HG03565 (cell line): ENCODE measurements around the gene XYLT1.

Experiments used
- ATAC-seq: cut with Tn5 transposase; IDR thresholded peaks from one replicate; pipeline ENCODE4 v1.9.1; 2021; ENCODE audit warnings: mild to moderate bottlenecking, moderate library complexity; ENCODE audit not compliant: unreplicated experiment

XYLT1 gene

DNA sequence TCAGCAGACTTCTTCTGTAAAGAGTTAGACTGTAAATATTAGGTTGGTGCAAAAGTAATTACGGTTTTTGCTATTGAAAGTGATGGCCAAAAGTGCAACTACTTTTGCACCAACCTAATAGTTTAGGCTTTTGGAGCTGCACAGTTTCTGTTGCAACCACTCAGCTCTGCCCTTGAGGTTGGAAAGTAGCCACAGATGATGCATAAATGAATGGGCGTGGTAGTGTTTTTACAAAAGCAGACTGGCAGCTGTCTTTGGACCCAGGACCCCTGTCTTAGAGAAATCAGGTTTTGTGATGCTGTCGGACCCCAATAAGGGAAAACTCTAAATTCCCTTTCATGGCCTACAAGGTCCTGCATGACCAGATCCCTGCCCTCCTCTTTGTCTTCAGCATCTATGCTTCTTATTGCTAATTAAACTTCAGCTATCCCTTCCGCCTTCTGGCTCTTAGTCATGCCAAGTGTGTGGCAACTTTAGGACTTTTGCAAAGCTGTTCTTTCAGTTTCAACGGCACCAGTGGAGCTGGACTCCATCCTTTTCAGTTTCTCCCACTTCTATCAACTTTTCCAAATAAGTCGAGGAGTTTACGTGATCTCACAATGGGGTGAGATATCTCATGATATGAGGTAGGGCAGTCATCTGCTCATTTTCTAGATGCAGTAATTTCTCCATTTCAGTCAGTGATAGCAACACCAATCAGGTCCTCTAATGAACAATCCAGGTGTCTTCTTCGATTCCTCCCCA, 232.3 kb downstream of the XYLT1 start:
- no peak for ATAC-seq

- no peak for ATAC-seq
Measured at GRCh38 chr16:17237350-17237944, 233.3 kb downstream of the XYLT1 start.

- ATAC-seq: no peak
Measured at GRCh38 chr16:17235147-17235815, 235.5 kb downstream of the XYLT1 start.

DNA sequence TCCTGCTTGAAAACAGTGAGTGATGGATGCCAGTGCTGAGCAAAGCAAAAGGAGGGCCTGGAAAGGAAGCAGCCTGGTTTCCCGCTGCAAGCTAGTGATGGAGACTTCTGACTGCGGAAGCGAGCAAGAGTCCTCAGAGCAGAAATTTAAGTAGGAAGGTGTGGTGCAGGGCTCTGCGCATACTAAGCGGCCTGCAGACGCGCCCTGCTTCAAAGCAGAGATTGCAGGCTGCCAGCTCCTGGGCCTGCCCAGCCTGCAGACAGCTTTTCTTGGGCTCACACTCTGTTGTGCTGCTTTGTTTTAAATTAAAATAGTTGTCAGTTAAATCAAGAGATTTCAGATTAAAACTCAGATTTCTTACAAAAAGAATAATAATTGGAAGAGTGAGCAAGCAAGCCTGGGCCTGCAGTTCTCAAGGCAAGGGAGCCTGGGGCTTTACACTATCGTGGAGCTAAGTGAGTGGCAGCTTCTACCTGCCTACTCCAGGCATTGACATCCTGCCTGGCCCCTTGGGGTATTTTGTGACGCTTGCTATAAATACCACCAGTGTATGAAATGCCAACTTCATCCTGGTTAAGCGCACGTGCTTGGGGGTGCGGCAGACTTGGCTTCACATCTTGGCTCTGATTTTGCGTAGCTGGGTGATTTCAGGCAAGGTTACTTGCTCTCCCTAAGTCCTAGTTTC, 237.3 kb downstream of the XYLT1 start:
- ATAC-seq: no peak

DNA sequence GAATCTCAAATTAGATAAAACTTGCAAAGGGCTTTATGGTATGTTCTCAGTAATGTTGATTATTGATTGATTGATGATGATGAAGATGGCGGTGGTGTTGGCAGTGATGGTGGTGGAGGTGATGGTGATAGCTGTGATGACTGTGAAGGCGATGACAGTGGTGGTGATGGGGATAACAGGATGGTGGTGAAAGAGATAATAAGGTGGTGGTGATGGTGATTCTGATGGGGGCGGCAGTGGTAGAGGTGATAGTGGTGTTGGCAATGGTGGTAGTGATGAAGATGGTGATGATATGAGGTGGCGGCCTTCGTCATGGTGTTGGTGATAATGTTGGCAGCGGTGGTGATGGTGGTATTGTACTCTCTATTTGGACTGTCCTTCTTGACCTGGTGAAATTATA, 238.3 kb downstream of the XYLT1 start:
- ATAC-seq: no peak

GRCh38 chr16:17231972-17232371, 238.8 kb downstream of the XYLT1 start:
- ATAC-seq: no peak

DNA sequence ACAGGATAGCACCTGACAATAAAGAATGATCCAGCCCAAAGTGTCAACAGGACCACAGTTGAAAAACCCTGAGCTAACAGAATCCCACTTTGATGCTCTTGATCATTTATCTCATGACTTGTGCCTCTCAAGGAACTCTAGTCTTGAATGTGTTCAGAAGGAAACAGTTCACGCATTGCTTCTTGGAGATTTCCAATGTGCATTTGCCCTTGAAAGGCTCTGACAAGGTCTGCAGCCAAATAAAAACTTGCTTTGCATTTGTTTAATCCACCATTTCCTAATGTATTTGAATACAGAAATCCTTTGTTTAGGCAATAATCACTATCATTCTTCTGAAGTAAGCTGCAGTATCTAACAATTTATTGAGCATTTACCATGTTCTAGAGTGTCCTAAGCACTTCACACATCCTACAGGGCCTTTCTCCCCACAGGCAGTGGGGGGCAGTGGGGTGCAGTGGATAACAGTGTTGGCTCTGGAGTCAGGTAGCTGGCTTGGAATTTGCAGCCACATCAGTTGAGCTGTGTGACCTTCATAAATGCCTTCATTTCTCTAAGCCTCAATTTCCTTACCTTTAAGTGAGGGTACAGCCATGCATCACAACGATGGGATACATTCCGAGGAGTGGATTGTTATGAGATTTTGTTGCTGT, 239.7 kb downstream of the XYLT1 start:
- ATAC-seq: no peak

DNA sequence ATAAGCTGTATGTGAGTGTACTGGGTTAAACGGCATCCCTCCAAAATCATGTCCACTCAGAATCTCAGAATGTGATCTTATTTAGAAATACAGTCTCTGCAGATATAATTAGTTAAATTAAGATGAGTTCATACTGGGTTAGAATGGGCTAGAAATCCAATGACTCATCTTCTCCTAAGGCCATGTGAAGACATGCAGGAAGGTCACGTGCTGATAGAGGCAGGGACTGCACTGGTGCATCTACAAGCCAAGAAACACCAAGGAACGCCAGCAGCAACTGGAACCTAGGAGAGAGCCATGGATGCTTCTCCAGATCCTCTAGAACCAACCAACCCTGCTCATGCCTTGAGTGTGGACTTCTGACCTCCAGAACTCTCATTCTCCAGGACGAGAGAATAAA, 241.0 kb downstream of the XYLT1 start:
- ATAC-seq: no peak

DNA sequence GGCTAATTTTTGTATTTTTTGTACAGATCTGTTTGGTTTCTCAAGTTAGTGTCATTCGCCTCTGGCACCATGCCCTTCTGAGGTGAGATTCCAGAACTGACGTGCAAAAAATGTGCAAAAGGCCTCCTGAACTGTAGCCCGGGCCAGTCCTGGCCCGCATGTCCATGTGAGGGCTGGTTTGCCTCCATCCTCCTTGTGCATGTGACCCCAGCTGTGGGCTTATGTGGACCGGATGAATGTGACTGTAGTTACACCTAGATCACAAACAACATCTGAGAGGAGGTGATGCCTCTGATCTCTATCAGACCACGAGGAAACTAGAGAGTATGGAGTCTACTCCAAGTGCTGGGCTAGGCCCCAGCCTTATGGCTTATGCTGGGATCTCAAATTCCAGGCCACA, 241.6 kb downstream of the XYLT1 start:
- no peak for ATAC-seq

GRCh38 chr16:17228708-17229055, 242.1 kb downstream of the XYLT1 start:
- ATAC-seq: no peak

DNA sequence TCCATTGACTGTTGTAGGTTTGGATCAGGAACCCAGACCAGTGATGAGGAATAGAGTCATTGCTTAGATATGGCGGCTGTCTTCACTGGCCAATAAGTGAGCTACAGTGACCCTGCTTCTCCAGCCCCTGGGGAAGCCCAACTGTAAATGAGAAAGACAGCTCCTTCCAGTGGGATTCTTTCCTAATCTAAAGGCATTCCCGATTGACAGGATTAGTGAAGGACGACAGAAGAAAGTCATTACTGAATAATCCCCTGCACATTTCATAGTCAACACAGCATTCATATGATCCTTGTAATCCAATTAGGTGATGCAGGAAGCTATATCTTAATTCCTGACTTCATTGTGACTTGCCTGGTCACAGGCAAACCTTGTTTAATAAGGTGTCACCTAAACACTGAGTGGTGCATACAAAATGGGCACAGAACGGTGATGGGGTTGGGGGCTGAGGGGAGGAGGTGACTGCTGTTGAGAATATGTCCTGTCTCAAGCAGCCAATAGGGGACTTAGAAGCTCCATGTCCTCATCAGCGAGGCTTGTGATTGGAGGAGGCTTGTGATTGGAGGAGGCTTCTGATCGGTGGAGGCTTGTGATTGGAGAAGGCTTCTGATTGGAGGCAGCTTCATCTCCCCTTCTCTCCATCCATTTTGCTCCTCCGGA, 242.6 kb downstream of the XYLT1 start:
- no peak for ATAC-seq

DNA sequence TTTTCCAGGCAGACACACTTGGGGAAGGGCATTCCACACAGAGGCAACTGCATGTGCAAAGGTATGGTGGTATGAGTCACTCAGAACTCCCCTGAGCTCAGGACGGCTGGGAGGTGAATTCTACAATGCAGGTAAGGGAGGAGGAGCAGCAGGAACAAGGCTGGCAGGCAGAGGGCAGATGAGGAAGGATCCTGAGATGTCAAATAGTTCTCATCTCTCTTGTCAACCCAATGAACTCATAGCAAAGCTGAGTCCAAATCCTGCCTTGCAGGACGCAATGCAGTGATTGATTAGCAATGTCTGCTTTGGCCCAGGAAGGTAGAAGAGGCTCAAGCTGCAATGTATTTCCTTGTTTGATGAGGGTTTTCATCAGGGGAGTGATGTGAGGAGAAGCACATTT, 243.5 kb downstream of the XYLT1 start:
- no peak for ATAC-seq

GRCh38 chr16:17225541-17225940, 245.2 kb downstream of the XYLT1 start:
- ATAC-seq: no peak

DNA sequence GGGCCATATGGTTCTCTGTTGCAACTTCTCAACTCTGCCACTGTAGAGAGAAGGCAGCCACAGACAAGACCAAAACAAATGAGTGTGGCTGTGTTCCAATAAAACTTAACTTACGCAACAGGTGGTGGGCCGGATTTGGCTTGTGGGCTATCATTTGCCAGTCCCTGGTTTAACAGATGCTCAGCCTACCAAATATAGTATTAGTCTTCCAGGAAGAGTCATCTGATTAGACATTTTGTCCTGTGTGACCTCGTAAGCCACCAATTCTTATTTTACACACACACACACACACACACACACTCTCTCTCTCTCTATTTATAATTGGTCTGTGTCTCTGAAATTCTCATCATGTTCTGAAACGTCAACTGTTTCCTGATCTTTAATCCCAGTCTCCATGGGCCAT, 245.9 kb downstream of the XYLT1 start:
- no peak for ATAC-seq

- ATAC-seq: no peak
Measured at GRCh38 chr16:17224350-17224749, 246.4 kb downstream of the XYLT1 start.

GRCh38 chr16:17223576-17223975, 247.2 kb downstream of the XYLT1 start:
- no peak for ATAC-seq

GRCh38 chr16:17222871-17223401, 247.8 kb downstream of the XYLT1 start:
- no peak for ATAC-seq

DNA sequence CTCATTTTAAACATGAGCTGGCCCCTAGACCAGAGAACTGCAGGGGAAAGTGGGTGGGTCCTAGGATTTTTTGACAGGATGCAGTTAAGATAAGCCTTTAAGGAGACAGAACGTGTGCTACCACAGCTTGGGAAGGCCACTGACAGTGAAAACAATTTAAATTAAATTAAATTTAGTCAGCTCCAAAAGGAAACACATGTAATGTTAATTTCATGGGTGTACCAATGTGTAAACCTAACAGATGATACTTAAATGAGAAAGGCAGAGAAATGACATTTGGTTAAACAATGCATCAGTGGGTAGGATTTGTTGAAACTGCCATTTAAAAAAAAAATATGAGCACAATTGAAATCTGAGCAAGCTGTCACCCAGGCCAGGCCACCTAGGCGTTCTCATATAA, 250.8 kb downstream of the XYLT1 start:
- no peak for ATAC-seq

DNA sequence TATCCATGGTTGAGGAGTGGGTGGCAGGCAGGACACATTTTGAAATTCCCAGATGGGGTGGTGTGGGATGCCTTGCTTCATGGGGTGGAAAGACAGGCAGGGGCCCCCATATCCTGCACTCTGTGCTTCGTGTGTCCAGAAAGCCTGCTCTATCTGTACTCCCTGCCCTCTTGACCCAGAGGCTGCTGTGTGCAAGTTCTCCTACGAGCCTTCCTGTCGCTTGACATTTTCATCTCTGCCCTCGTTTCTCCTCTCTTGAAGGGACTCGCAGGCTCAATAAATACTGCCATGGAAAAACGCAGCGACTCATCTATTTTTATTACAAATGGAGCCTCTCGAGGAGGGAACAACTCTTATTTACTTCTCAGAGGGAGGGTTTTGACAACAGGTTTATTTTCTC, 254.8 kb downstream of the XYLT1 start:
- no peak for ATAC-seq

DNA sequence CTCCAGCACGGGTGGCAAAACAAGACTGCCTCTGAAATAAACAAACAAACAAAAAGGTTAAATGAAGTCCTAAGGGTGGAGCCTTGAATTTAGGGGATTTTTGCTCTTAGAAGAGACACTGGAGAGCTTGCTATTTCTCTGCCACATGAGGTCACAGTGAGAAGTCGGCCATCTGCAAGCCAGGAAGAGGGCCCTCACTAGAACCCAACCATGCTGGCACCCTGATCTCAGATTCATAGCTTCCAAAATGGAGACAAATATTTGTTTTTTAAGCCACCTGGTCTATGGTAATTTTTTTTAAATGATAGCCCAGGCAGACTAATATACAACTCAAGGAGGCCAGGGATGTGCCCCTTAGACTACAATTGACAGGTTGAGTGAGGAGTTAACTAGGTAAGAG, 255.5 kb downstream of the XYLT1 start:
- no peak for ATAC-seq

DNA sequence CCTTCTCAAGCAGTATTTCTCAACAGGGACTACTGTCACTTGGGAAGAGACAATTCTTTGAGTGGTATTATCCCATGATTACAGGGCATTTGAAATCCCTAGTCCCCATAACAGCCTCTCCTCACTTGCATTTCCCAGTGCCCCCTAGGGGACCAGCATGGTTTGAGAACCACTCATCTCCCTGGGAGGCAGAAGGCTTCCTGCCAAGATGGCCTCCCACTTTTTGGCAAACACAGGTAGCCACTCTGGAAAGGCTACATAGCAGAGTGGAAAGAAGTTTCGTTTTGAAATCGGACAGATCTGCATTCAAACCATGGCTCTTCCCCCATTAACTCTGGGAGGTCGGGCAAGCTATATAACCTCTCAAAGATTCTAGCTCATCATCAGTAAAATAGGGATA, 256.8 kb downstream of the XYLT1 start:
- no peak for ATAC-seq
